Measurements from ENCODE around the gene PPP1R13B. TPM values are rescaled to one million over a fixed set of nuclear protein-coding genes. Genes with fewer than 3 reads are reported as not detected.

The PPP1R13B gene
- total RNA-seq, 1 experiment from 2014 or later: 19.0 TPM

GRCh38 chr14:103693515-103693914 is 153.9 kb downstream of the PPP1R13B start:
- Histone ChIP-seq H3K4me3 (ENCODE audit: low read depth in 2 of 2, low read length in 2 of 2) (no peak overlapping the region), H3K27me3 (ENCODE audit: control insufficient read depth, insufficient read depth, low read length) (no peaks in the 10 kb centered on the region), H3K36me3 (ENCODE audit: control insufficient read depth, insufficient read depth, low read length) (peaks cover 2% of the 10 kb centered on the region; the same call in 1 of the 2 replicates), H3K27ac (ENCODE audit: low read length) (no peak overlapping the region), H3K4me1 (ENCODE audit: control insufficient read depth, insufficient read depth, low read length) (peaks cover 25% of the 10 kb centered on the region), H3K9me3 (ENCODE audit: control insufficient read depth, insufficient read depth, low read depth, low read length) (no peaks in the 10 kb centered on the region)
- DNase-seq (ENCODE audit: low read depth, low spot score) (no peak), ATAC-seq (no peak)
- BruUV-seq (replicated peaks): no TSS peak
- ChIA-PET CTCF (no interaction called here), POLR2A (no interaction called here)
- intact Hi-C loops (cut with micrococcal nuclease; ENCODE audit: unreplicated experiment): no loop called here
- TF ChIP-seq POLR2AphosphoS5 (IDR thresholded peaks at IDR 0.05; ENCODE audit: low read depth, low read length): no peak
- no peak for TF ChIP-seq TCF7L2 (IDR thresholded peaks at IDR 0.05; ENCODE audit: low read depth, low read length)
- TF ChIP-seq REST (IDR thresholded peaks at IDR 0.05; ENCODE audit: insufficient read depth in 1 of 2, low read depth in 2 of 2, low read length in 1 of 2): no peak
- TF ChIP-seq SIN3A (IDR thresholded peaks at IDR 0.05; ENCODE audit: borderline replicate concordance, insufficient read depth, low read depth, low read length): no peak
- no peak for TF ChIP-seq CTCF (IDR thresholded peaks at IDR 0.05)
- in situ Hi-C loops (cut with HindIII; ENCODE audit: low pct_unique_long_range_greater_than_20kb, low sequenced_read_pairs): no loop called here

DNA sequence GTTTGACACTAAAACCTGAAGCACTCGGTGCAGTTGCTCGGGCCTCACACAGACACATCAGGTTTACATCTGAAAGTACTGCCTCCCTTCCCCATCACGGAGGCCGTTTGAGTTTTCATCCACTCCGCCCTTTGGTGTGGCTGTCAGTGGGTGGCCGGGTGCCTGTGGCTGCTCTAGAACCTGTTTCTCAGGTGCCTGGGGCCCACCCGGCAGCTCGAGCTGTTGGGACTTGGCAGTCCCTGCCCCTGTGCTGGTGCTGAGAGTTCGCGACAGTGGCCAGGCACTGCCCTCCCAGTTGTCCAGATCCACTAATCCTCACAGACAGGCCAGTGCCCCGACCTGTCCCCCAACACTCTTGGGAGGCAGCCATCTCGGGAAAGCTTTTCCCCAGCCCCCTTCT is 154.5 kb downstream of the PPP1R13B start:
- TF ChIP-seq CTCF (IDR thresholded peaks at IDR 0.05) (no peak), SIN3A (IDR thresholded peaks at IDR 0.05; ENCODE audit: borderline replicate concordance, insufficient read depth, low read depth, low read length) (no peak)
- POLR2A ChIA-PET: no interaction called here
- in situ Hi-C loops (cut with HindIII; ENCODE audit: low pct_unique_long_range_greater_than_20kb, low sequenced_read_pairs) (no loop called here), intact Hi-C loops (cut with micrococcal nuclease; ENCODE audit: unreplicated experiment) (no loop called here)
- DNase-seq (ENCODE audit: low read depth, low spot score) (no peak), ATAC-seq (no peak)
- Histone ChIP-seq H3K4me3 (ENCODE audit: low read depth in 2 of 2, low read length in 2 of 2) (no peak overlapping the region), H3K27ac (ENCODE audit: low read length) (no peak overlapping the region; the same call in 1 of the 2 replicates), H3K4me1 (ENCODE audit: control insufficient read depth, insufficient read depth, low read length) (peaks cover 20% of the 10 kb centered on the region), H3K9me3 (ENCODE audit: control insufficient read depth, insufficient read depth, low read depth, low read length) (no peaks in the 10 kb centered on the region), H3K27me3 (ENCODE audit: control insufficient read depth, insufficient read depth, low read length) (no peaks in the 10 kb centered on the region), H3K36me3 (ENCODE audit: control insufficient read depth, insufficient read depth, low read length) (peaks cover 2% of the 10 kb centered on the region; the same call in 1 of the 2 replicates)
- CTCF ChIA-PET: no interaction called here
- BruUV-seq (replicated peaks): no TSS peak
